Activated naive CD8-positive, alpha-beta T cell treated with anti-CD3 and anti-CD28 coated beads, Interleukin-2, amount 50 U/mL, for 24 hours (primary cell): ENCODE results near the gene TMEM134.

ENCODE experiments used
- ATAC-seq: fragments of 150-1000 bp; cut with Tn5 transposase; one replicate; pipeline ENCODE4 v1.10.0; 2021
- DNase-seq: peaks from one replicate; pipeline ENCODE4 v3.0.0; 2021
- H3K27ac Mint-ChIP-seq: one replicate; pipeline ENCODE4 v1.8.0; 2021; ENCODE audit warnings: mild to moderate bottlenecking, mixed read lengths
- H3K27me3 Mint-ChIP-seq: one replicate; pipeline ENCODE4 v1.8.0; 2021; ENCODE audit warnings: mixed read lengths
- H3K36me3 Mint-ChIP-seq: one replicate; pipeline ENCODE4 v1.8.0; 2021; ENCODE audit warnings: low read depth, mixed read lengths
- H3K4me1 Mint-ChIP-seq: one replicate; pipeline ENCODE4 v1.8.0; 2021; ENCODE audit warnings: mixed read lengths
- H3K4me3 Mint-ChIP-seq: one replicate; pipeline ENCODE4 v1.8.0; 2021; ENCODE audit warnings: mild to moderate bottlenecking, moderate library complexity, mixed read lengths
- H3K9me3 Mint-ChIP-seq: one replicate; pipeline ENCODE4 v1.8.0; 2021; ENCODE audit warnings: mixed read lengths

TMEM134 gene

DNA sequence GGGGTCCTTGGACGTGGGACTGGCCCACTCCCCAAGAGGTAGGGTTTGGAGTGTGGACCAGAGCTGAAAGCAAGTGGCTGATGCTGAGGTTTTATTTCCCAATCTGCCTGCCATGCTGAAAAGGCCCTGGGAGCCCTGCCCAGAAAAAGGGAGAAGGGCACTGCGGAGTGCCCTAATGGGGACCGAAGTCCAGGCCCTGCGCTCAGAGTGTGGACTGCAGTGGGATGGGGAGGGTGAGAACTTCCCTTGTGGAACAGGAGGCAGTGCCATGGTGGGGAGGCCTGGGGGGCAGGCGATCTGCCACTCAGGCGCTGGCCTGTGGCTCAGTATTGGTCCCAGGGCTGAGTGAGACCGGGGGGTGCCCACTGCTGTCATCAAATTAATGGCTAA lies 20.8 kb downstream of the TMEM134 start:
- H3K4me1 Mint-ChIP-seq, result peaks cover 50% of the 10 kb centered on the region

DNA sequence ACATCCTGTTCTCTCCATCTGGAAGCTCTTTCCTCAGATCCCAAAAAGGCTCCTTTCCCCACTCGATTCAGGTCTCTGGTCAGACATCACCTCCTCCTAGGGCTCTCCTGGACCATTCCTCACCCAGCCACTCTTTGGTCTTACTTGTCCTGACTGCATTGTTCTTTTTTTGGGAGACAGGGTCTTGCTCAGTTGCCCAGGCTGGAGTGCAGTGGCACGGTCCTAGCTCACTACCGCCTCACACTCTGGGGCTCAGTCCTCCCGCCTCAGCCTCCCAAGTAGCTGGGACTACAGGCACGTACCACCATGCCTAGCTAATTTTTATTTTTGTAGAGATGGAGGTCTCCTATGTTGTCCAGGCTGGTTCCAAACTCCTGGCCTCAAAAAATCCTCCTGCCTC lies 23.5 kb downstream of the TMEM134 start:
- H3K4me1 Mint-ChIP-seq, result peaks cover 65% of the 10 kb centered on the region
- ATAC-seq, result no peak
- peak overlapping the region; percentile 73 for H3K4me3 Mint-ChIP-seq
- H3K27me3 Mint-ChIP-seq, result no peaks in the 10 kb centered on the region
- no peaks in the 10 kb centered on the region for H3K36me3 Mint-ChIP-seq
- no peaks in the 10 kb centered on the region for H3K9me3 Mint-ChIP-seq
- H3K27ac Mint-ChIP-seq, result peak overlapping the region; percentile 47
- DNase-seq, result no peak

More for the DNA sequence above, 20.8 kb downstream of the TMEM134 start:
- Mint-ChIP-seq H3K27me3 (no peaks in the 10 kb centered on the region), H3K9me3 (no peaks in the 10 kb centered on the region), H3K27ac (no peak overlapping the region), H3K36me3 (no peaks in the 10 kb centered on the region), H3K4me3 (no peak overlapping the region)
- ATAC-seq (no peak), DNase-seq (no peak)

DNA sequence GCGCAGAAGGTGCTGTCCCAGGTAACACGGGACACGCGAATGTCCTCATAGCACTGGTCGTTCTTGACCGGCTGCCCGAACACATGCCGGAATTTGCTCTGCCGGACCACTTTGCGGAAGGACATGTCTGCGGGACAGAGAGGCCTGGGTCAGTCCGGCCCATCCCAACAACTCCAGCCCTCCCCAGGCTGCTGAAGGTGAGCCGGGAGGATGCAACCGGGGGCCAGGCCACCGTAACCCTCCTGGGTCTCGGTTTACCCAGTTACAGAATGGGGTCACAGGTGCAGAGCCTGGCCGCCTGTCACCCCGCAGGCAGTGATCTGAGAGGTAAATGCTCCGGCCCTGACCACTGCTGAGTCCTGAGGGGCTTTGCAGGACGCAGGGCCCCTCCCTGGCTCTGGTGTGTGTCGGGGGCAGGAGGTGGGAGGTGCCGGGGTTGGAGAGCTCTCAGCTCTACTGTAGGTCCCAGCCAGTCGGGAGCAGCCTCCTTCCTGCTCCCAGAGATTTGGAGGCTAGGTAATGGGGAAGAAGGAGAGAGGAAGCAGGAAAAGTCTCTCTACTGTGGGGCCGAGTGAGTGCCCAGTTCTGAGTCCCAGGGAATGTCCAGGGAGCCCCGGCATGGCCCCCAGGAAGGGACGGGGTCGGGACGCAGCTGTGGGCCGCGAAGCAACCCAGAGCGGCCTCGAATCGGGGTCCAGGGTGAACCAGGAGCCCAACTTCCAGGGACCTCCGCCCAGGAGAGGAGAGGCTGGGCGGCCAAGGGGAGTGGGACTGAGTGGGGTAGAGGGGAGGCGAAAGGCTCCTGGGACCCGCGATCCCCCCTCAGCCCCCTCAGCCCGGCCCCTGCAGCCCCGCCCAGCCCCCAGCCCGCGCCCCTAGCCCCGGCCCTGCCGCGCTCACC lies 26.3 kb downstream of the TMEM134 start:
- H3K9me3 Mint-ChIP-seq, result no peaks in the 10 kb centered on the region
- peaks cover 69% of the 10 kb centered on the region for H3K4me1 Mint-ChIP-seq
- ATAC-seq, result no peak
- peaks cover 10% of the 10 kb centered on the region for H3K36me3 Mint-ChIP-seq
- H3K4me3 Mint-ChIP-seq, result peak overlapping the region; percentile 36
- peak overlapping the region; percentile 60 for H3K27ac Mint-ChIP-seq
- H3K27me3 Mint-ChIP-seq, result no peaks in the 10 kb centered on the region
- DNase-seq, result no peak

DNA sequence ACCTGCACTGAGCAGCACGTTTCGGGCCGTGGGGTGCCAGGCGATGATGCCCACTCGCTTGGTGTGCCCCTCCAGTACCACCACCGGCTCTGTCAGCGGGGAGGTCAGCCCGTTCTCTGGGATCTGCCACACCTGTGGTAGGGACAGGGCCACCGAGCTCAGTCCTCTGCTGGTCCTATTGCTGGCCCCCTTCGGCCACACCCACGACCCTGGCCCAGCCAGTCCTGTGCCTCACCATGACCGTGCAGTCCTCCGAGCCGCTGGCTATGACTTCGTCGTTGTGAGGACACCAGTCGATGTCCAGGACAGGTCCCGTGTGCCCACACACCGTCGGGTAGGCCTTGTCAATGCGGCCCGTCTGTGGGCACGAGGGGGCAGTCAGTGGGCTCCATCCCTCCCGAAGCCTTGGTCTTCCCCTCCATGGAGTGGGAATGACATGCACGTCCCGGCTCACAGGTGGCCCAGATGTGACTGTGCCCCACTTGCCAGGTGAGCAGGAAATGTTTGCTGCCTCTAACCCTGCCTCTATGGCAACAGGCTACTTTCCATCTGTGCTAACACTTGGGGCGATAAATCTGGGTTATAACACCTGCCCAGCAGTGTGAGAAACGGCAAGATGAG lies 27.2 kb downstream of the TMEM134 start:
- Mint-ChIP-seq H3K4me1 (peaks cover 65% of the 10 kb centered on the region), H3K9me3 (no peaks in the 10 kb centered on the region), H3K27ac (no peak overlapping the region), H3K36me3 (peaks cover 12% of the 10 kb centered on the region), H3K4me3 (peak overlapping the region; percentile 36), H3K27me3 (no peaks in the 10 kb centered on the region)
- ATAC-seq, result no peak
- no peak for DNase-seq

DNA sequence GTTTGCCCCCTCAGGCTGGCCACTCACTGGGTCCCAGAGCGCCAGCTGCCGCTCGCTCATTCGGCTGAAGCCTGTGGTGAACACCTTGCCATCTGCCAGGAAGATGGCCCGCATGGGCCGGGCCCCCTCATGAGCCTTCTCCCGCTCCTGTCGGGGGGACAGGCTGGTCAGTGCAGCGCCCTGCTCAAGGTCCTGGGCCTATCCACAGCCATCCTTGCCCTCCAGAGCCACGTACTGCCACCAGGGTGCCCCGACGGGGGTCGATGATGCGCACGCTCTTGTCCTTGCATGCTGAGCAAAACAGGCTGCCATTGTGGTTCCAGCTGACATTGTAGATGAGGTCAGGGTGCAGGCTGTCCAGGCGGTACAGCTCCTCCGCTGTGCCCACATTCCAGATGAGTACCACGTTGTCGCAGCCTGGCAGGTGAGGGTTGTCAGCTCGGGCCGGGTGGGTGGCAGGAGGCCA lies 27.9 kb downstream of the TMEM134 start:
- DNase-seq (no peak), ATAC-seq (no peak)
- peaks cover 18% of the 10 kb centered on the region for H3K36me3 Mint-ChIP-seq
- no peaks in the 10 kb centered on the region for H3K27me3 Mint-ChIP-seq
- no peaks in the 10 kb centered on the region for H3K9me3 Mint-ChIP-seq
- peaks cover 67% of the 10 kb centered on the region for H3K4me1 Mint-ChIP-seq
- peak overlapping the region; percentile 56 for H3K27ac Mint-ChIP-seq
- no peak overlapping the region for H3K4me3 Mint-ChIP-seq

DNA sequence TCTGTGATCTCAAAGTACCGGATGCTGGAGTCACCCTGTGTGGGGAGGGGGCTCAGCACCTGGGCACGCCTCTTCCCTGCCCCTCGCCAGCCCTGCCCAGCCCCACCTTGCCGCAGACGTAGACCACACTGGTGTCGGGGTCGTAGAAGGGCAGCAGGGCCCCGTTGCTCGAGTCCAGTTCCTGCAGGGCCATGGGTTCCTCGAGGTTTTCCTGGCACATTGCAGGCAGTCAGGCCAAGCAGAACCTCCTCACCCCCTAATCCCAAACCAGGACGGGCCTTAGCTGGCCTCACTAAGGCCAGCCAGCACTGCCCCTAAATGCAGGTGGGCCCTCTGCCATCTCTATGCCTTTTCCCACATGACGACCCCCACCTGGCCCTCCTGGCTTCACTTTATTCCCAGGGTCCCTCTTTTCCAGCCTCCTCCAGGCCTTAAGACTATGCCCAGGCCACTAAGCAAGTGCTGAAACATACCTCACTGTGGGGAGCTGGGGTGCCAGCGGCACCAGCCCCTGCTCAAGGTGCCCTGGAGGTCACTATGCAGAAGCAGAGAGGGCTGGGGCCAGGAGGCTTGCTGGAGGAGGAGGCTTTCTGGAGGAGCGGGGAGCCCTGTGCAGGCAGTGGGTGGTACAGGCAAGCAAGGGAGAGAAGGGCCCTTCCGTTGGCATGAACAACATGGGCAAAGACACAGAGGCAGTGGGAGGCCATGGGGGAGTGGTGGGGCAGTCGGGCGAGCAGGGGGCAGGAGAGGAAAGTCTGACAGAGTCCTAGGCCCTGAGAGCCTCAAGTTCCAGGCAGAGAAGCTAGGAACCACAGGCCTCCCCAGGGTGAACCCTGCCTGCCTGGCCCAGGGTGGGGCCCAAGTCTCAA lies 28.6 kb downstream of the TMEM134 start:
- no peaks in the 10 kb centered on the region for H3K9me3 Mint-ChIP-seq
- H3K4me3 Mint-ChIP-seq, result peak overlapping the region; percentile 94
- no peaks in the 10 kb centered on the region for H3K27me3 Mint-ChIP-seq
- peak overlapping the region; percentile 83 for H3K27ac Mint-ChIP-seq
- no peak for ATAC-seq
- DNase-seq, result no peak
- peaks cover 65% of the 10 kb centered on the region for H3K4me1 Mint-ChIP-seq
- H3K36me3 Mint-ChIP-seq, result peaks cover 21% of the 10 kb centered on the region

DNA sequence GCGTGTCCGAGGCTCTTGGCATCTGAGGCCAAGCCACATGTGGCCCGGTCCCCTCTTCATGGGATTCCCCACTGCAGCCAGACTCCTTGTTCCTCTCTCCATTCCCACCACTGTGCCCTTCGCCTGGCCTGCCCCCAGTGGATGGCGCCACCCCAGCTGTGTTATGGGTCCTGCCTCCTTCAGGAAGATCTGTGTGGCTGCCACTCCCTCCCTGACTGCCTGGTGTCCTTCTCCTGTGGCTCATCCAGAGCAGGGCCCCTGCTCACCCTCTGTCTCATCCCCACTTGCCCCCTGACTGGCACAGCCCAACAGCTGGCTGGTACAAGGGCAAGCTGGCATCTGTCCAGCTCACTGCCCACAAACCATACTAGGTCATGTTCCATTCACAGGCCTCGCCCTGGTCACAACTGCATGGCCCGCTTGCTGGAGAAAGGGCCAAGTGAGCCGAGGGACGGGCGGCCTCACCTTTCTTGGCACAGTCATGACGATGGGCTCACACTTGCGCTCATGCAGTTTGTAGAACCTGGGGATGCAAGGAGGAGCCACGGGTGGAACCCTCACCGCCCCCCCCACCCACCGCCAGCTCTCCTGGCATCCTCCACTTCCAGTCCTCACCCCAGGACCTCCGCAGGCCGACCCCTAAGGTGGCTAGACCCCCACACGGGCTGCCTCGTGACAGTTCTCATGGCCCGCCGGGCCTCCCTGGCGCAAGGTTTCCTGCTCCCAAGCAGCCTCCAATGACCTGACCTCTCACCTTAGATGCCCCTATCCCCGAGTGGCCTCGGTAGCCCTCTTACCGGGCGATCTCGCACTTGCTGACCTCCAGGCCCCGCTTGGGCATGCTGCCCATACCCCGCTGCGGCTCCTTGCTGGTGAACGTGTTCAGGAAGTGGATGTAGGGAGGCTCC lies 29.5 kb downstream of the TMEM134 start:
- H3K4me1 Mint-ChIP-seq, result peaks cover 62% of the 10 kb centered on the region
- H3K36me3 Mint-ChIP-seq, result peaks cover 25% of the 10 kb centered on the region
- peak overlapping the region; percentile 85 for H3K27ac Mint-ChIP-seq
- H3K4me3 Mint-ChIP-seq, result peak overlapping the region; percentile 94
- no peaks in the 10 kb centered on the region for H3K27me3 Mint-ChIP-seq
- H3K9me3 Mint-ChIP-seq, result no peaks in the 10 kb centered on the region
- DNase-seq, result no peak
- no peak for ATAC-seq

DNA sequence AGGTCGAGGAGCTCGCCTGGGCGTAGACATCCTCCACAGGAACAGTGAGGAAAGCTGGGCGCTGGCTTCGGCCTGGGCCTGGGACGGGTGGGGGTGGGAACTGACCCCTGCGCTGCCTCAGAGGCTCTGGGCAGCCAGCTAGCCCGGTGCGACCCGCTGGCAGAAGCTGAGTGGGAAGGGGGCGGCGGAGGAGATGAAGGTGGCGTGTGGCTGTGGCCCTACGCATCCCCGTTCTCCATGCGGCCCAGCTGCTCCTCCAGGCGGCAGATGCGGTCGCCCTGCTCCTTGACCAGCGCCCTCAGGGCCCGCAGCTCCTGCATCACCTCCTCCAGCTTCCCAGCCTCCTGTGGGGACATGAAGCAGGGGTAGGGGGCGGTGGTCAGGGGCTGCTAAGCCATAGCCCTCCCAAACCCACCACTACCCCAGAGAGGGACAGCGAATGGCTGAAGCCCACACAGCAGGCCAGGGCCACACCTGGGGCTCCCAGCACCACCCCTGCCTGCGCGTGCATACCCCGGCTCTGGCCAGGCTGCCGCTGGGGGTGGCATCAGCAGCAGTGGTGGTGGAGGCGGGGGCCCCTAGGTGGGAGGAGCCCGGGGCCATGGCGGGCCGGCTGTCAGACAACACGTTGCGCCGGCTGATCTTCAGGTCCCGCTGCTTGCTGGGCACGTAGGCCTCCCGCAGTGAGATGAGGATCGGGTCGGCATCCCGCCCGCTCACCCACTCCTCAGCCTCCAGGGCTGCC lies 30.7 kb downstream of the TMEM134 start:
- peaks cover 27% of the 10 kb centered on the region for H3K36me3 Mint-ChIP-seq
- no peaks in the 10 kb centered on the region for H3K27me3 Mint-ChIP-seq
- peak overlapping the region; percentile 89 for H3K27ac Mint-ChIP-seq
- peak overlapping the region; percentile 94 for H3K4me3 Mint-ChIP-seq
- peaks cover 63% of the 10 kb centered on the region for H3K4me1 Mint-ChIP-seq
- DNase-seq (peak; percentile 85), ATAC-seq (peak; percentile 48)
- no peaks in the 10 kb centered on the region for H3K9me3 Mint-ChIP-seq

DNA sequence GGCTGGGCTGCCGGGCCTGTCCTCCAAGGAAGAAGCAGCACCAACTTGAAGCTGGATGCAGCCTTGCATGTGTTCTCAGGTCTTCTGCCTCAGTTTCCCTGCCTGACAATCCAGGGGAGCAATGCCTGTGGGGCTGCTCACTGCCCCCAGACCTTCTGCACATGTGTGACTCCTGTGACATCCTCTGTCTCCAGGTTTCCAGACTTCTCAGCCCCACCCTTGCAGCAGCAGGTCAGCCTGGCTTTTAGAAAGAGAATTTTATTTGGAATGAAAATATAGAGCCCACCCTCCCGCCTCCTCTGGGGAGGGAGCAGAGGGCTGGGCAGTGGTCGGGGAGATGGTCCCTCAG lies 31.3 kb downstream of the TMEM134 start:
- peaks cover 27% of the 10 kb centered on the region for H3K36me3 Mint-ChIP-seq
- ATAC-seq, result no peak
- no peaks in the 10 kb centered on the region for H3K9me3 Mint-ChIP-seq
- no peak for DNase-seq
- H3K4me1 Mint-ChIP-seq, result peaks cover 66% of the 10 kb centered on the region
- H3K27me3 Mint-ChIP-seq, result no peaks in the 10 kb centered on the region
- H3K4me3 Mint-ChIP-seq, result peak overlapping the region; percentile 94
- H3K27ac Mint-ChIP-seq, result peak overlapping the region; percentile 89

DNA sequence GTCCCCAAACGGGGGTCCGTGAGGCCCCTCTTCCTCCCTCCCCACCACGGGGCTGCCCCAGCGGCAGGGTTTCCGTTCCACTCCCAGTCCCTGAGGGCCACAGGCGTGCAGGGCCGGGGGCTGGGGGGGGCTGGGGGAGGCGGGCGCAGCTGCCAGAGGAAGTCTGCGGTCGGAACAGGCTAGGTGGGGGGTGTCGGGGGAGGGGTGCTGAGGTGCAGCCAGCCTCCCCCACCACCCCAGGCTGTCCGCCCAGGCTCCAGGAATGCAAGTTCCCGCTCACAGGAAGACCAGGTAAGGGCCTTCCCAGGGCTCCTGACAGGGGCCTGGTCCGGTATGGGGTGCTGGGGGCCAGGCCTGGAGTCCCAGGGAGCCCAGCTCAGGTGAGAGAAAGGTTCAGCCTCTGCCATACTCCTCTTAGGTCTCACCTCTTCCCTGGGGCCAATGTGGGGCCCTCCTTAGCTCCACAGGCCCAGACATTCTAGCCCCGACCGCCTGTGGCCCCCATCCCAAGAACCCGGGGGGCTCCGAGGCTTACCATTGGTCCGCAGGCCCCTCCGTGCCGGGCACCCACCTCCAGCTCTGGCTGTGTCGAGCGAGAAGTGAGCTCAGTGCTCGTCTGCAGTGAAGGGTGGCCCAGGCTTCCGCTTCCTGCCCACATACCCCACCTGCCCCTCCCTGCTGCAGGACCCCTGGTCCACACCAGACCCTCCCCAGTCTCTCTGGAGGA lies 31.8 kb downstream of the TMEM134 start, which contains the start of gene PTPRCAP:
Gene PTPRCAP, minus strand, starts transcription at position 601 of the 727 bp plus-strand sequence. Its CDS starts 63 bp downstream, at position 538.
- H3K9me3 Mint-ChIP-seq, result no peaks in the 10 kb centered on the region
- no peaks in the 10 kb centered on the region for H3K27me3 Mint-ChIP-seq
- peak within 1 kb of the TSS; percentile 94 for H3K4me3 Mint-ChIP-seq
- H3K36me3 Mint-ChIP-seq, result peaks cover 27% of the 10 kb centered on the region
- peaks cover 68% of the 10 kb centered on the region for H3K4me1 Mint-ChIP-seq
- ATAC-seq (peak; percentile 13), DNase-seq (peak; percentile 77)
- peak within 1 kb of the TSS; percentile 91 for H3K27ac Mint-ChIP-seq

DNA sequence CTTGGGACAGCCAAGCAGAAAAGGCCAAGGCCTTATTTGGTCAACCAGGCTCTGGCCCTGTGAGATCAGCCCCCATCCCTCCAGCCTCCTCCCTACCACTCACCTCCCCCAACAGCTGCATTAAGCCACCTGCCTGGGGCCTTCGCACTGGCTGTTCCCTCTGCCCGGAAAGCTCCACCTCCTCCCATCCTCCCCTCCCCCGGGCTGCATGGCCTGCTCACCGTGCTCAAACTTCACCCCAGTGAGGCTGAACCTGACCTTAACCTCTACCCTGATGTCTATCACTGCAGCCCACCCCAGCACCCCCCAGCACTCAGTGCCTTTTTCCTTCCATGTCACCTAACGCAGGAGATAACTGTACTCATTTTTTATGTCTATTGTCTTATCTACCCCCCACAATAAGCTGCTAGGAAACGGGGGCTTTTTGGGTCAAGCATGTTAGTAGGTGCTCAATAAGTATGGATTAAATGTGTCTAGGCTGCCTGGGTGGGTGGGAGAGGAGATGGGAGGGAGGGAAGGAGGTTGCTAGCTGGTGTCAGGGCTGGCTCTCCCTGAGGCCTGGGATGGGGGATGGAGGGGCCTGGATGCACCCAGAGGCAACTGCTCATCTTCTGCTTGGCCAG lies 32.5 kb downstream of the TMEM134 start:
- peak overlapping the region; percentile 91 for H3K27ac Mint-ChIP-seq
- peak overlapping the region; percentile 94 for H3K4me3 Mint-ChIP-seq
- no peaks in the 10 kb centered on the region for H3K27me3 Mint-ChIP-seq
- H3K4me1 Mint-ChIP-seq, result peaks cover 71% of the 10 kb centered on the region
- peaks cover 33% of the 10 kb centered on the region for H3K36me3 Mint-ChIP-seq
- no peaks in the 10 kb centered on the region for H3K9me3 Mint-ChIP-seq
- ATAC-seq, result peak; percentile 43
- peak; percentile 87 for DNase-seq

DNA sequence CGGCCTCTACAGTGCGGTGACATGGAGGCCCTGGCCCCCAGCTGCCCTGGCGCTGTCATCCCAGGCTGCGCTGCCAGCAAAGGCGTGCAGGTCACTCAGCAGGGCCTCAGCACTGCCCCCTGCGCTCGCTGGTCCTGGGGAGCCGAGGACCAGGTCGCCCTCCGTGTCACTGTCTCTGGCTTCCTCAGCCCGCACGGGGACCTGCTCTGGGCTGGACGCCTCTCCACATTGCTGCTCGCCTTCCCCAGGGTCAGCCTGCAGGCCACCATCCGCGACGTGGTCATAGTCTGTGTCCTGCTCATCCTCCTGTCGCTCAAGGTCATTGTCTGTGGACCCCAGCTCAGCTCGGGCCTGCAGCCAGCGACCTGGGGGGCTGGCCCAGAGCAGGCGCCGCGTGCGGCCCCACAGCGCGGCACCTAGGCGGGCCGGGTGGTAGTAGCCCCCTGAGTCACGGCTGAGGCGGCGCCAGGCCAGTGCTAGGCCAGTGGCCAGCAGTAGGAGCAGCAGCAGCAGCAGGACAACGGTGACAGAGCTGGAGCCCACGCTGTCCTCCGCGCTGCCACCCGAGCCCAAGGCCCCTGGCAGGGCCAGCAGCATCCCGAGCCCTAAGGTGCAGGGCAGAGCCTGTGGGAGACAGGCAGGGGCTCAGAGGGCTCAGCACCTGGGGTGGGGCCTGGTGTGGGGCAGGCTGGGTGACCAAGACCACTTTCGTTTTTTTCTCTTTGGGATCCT lies 33.2 kb downstream of the TMEM134 start:
- Mint-ChIP-seq H3K9me3 (no peaks in the 10 kb centered on the region), H3K4me3 (peak overlapping the region; percentile 94), H3K27me3 (no peaks in the 10 kb centered on the region), H3K36me3 (peaks cover 34% of the 10 kb centered on the region), H3K4me1 (peaks cover 66% of the 10 kb centered on the region), H3K27ac (peak overlapping the region; percentile 91)
- DNase-seq (no peak), ATAC-seq (peak; percentile 3)
